Uterus (tissue), 4 donors: Measurements from ENCODE around the gene QRICH2. TPM values are rescaled to one million over a fixed set of nuclear protein-coding genes. Genes with fewer than 3 reads are reported as not detected.

Experiments
- DNase-seq, 2 donors: peaks; one replicate each; pipeline ENCODE4 v3.0.0-alpha.2; 2019 to 2020
- H3K27ac ChIP-seq, 2 donors: fragments of 200-600 bp; sonication (generic); 1 replicate in 1 of 2; 2 replicates in 1 of 2; pipeline ENCODE4 v1.5.1; 2016 to 2018
- H3K27me3 ChIP-seq, 2 donors: fragments of 200-600 bp; sonication (generic); one replicate each; pipeline ENCODE4 v1.5.1; 2018 to 2019; ENCODE audit warnings: control low read depth in 1 of 2
- H3K36me3 ChIP-seq, 2 donors: fragments of 200-600 bp; sonication (generic); one replicate each; pipeline ENCODE4 v1.5.1; 2019; ENCODE audit warnings: control low read depth in 1 of 2
- H3K4me1 ChIP-seq, 2 donors: fragments of 200-600 bp; sonication (generic); one replicate each; pipeline ENCODE4 v1.5.1; 2018 to 2019; ENCODE audit warnings: control low read depth in 1 of 2
- H3K4me3 ChIP-seq, 2 donors: fragments of 200-600 bp; sonication (generic); 1 replicate in 1 of 2; 2 replicates in 1 of 2; pipeline ENCODE4 v1.5.1; 2018 to 2019; ENCODE audit warnings: mild to moderate bottlenecking in 1 of 2
- H3K9me3 ChIP-seq, 2 donors: fragments of 200-600 bp; sonication (generic); one replicate each; pipeline ENCODE4 v1.5.1; 2019; ENCODE audit warnings: control low read depth in 1 of 2
- POLR2A ChIP-seq, 2 donors: fragments of 450-650 bp; IDR thresholded peaks; one replicate each; pipeline ENCODE4 v1.6.1; 2016; ENCODE audit warnings: antibody characterized with exemption in 2 of 2, mild to moderate bottlenecking in 1 of 2, moderate library complexity in 1 of 2
- intact Hi-C: fragments of 100-400 bp; cut with DNase I; formaldehyde crosslinking; loops from one replicate; pipeline ENCODE4 v1.15.1; 2023; ENCODE audit warnings: low total_unique reads
- total RNA-seq, 4 donors: library from RNA; depleted of rRNA in 3 of 4; stranded (reverse); fragments of >200 nt in 3 of 4; gene quantifications; one replicate each; pipeline versions ENCODE4 v1.1.0 to v1.2.4, GENCODE V29; 2014 to 2023
- TF ChIP-seq, protein P1 (sequence below), 4 experiments: fragments of 200-600 bp in 2 of 4; fragments of 450-650 bp in 2 of 4; sonication (generic) in 2 of 4; IDR thresholded peaks; one replicate each; pipeline ENCODE4 v1.5.1; 2016 to 2019; ENCODE audit warnings: antibody characterized with exemption in 4 of 4, mild to moderate bottlenecking in 2 of 4, moderate library complexity in 1 of 4
- donor health status: DM: yes; HTN: yes; CAD: no.

The QRICH2 gene
- total RNA-seq, 4 donors from 2014 or later, result under 0.01 to 7.2 (median 4.4) TPM

DNA sequence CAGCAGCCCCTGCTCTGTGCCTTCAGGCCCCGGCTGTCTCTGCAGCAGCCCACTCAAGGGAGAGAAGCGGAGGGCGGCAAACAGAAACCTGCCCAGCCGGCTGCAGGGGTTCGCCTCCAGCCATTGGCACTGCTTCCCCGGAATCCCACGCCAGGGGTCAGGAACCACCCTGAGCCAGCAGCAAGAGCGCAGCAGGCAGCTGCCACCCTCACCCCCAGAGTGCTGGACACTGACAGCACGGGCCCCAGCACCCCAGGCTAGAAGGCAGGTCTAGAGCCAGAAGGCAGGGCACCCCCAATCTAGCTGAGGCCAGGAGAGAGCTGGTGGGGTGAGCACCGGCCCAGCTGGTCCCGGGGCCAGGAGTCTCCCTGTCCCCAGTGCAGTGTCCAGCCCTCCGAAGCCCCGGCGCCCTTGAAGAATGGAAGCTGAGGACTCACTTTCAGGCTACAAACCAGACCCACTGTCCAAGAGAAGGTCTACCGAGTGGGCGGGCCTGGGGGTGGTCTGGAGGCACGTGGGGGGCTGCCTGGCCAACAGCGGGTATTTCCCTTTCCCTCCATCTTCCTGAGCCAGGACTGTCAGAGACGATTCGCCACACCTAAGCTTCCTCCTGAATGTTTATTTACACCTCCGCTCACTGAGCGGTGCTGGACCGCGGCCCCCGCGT, 34.5 kb downstream of the QRICH2 start:
- Histone ChIP-seq H3K4me1 (peaks cover 0 to 11% of the 10 kb centered on the region in 2 donors), H3K27ac (no peak overlapping the region), H3K4me3 (no peak overlapping the region), H3K36me3 (no peaks in the 10 kb centered on the region), H3K9me3 (no peaks in the 10 kb centered on the region), H3K27me3 (no peaks in the 10 kb centered on the region)
- intact Hi-C loops, result no loop called here
- TF ChIP-seq, protein P1, sequence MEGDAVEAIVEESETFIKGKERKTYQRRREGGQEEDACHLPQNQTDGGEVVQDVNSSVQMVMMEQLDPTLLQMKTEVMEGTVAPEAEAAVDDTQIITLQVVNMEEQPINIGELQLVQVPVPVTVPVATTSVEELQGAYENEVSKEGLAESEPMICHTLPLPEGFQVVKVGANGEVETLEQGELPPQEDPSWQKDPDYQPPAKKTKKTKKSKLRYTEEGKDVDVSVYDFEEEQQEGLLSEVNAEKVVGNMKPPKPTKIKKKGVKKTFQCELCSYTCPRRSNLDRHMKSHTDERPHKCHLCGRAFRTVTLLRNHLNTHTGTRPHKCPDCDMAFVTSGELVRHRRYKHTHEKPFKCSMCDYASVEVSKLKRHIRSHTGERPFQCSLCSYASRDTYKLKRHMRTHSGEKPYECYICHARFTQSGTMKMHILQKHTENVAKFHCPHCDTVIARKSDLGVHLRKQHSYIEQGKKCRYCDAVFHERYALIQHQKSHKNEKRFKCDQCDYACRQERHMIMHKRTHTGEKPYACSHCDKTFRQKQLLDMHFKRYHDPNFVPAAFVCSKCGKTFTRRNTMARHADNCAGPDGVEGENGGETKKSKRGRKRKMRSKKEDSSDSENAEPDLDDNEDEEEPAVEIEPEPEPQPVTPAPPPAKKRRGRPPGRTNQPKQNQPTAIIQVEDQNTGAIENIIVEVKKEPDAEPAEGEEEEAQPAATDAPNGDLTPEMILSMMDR (IDR thresholded peaks at IDR 0.05), result no peak
- TF ChIP-seq POLR2A (IDR thresholded peaks at IDR 0.05), result no peak
- no peak for DNase-seq

DNA sequence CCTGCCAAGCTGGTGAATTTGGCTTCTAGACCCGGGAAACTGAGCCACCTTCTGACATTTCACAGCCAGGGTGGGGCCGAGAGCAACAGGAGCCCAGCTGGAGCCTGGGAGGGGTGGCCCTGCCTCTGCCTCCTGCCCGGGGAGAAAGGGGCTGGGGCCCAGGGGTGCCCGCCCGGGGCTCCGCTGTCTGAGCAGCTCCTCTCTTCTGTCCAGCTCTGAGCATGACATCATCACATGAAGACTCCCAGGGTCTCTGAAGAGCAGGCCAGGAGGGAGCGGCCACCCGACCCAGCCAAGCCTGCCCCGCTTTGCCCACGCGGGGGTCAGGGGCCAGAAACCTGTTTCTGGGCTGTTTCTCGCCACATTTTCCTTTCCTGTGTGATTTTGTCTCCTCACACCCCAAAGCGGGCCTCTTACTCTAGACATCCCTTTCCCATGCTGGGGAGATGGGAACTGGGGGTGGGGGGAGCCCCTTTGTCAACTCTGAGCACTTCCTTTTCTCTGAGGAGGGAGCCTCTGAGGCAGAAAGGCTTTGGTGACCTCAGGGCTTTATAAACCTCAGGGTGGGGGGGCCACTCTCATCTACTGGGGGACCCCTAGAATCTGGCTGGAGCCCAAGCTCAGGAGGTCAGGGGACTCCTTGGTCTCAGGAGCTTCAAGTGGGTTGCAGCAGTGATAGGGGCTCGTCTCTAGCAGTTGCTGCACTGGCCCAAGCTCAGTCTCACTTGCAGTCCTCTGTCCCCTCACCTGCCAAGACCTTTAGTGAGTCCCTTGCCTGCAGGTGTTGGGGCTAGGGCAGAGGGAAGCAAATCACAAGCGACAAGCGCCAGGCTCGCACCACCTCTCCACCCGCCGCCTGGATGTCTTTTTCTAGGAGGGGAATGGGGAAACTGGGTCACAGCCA, 35.3 kb downstream of the QRICH2 start:
- H3K27ac ChIP-seq, result peak overlapping the region in 1 of 2 donors; percentile 12
- H3K27me3 ChIP-seq, result no peaks in the 10 kb centered on the region
- H3K36me3 ChIP-seq, result no peaks in the 10 kb centered on the region
- intact Hi-C loops, result no loop called here
- peak overlapping the region in 1 of 2 donors; percentile 34 for H3K4me3 ChIP-seq
- no peaks in the 10 kb centered on the region for H3K9me3 ChIP-seq
- H3K4me1 ChIP-seq, result peaks cover 0 to 15% of the 10 kb centered on the region in 2 donors
- TF ChIP-seq, protein P1 (IDR thresholded peaks at IDR 0.05), result no peak
- no peak for TF ChIP-seq POLR2A (IDR thresholded peaks at IDR 0.05)
- DNase-seq, result no peak

DNA sequence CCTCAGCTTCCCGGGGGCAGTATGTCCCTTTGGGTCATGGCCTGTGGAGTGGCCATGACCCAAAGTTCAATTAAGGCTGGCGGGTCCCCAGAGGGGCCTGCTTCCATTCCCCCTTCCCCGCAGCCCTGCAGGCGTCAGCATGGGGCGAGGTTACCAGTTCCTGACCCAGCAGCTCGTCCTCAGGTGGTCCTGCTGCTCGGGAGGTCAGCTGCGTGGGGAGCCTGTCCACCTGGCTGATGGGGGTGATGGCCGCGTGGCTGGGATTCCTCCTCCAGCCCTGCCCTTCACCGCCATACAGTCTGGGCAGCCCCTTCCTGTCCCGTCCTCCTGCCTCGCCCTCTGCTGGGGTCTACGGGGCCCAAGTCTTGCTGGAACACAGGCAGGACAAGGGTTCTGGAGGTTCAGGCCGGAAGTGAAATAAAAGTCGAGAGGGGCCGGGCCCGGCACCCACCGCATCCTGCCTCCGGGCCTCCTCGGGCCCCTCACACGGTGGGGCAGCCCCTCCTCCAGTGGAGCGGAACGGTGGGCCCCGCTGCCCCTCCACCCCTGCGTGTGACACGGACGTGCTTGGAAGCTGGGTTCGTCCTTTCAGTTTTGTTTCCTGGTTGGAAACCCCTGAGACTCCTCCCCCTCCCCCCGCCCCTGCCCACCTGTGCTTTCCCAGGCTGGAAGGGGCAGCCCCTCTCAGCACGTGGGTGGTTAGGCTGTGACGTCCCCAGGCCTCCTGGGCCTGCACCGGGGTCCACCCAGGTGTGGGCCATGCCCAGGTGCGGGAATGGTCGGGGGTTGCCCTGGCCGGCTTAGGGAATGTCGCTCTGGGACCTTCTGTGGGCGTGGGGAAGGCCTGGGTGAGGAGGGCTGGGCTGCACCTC, 36.2 kb downstream of the QRICH2 start:
- Histone ChIP-seq H3K27me3 (no peaks in the 10 kb centered on the region), H3K4me3 (peak overlapping the region; percentile 6 to 34), H3K4me1 (peaks cover 0 to 19% of the 10 kb centered on the region in 2 donors), H3K27ac (peak overlapping the region in 1 of 2 donors; percentile 12), H3K9me3 (no peaks in the 10 kb centered on the region), H3K36me3 (no peaks in the 10 kb centered on the region)
- no peak for DNase-seq
- intact Hi-C loops, result no loop called here
- TF ChIP-seq, protein P1 (IDR thresholded peaks at IDR 0.05), result no peak
- TF ChIP-seq POLR2A (IDR thresholded peaks at IDR 0.05), result no peak

DNA sequence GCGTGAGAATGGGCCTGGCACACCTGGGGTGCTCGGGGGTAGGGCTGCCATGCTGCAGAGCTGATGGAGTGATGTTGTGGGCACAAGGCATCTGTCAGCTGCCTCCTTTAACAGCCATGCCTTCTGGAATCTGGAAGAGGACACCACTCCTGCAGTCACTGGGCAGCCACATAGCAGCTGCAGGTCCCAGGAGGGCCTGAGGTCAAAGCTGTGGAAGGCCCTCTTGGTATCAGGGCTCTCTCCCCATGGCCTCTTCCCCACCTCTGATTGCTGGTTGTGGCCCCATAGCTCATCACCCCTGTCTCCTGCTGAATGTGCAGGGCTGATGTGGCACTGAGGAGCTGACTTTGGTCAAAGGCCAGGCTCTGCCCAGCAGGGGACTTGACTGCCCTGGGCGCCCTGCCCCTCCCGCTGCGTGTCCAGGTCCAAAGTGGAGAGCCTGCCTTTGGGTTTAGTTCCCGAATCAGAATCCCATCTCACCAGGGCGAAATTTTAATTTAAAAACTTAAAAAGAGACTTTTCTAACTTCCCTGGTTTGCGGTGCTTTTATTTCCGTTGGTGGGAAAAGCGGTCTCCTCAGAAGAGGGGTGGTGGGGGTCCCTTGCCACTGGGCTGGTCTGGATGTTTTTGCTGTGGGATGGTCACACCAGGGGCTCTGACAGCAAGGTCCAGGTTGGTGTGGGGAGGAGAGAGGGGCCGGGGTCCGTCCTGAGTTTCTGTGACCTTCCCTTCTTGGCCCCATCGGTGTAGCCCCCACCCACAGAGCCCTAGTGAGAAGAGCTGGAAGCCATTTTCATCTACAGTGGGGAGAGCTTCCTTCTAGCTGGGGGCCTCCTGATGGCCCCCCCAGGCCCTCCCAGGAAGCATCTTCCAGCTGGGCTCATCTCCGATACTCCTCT, 37.1 kb downstream of the QRICH2 start:
- Histone ChIP-seq H3K4me1 (peaks cover 0 to 22% of the 10 kb centered on the region in 2 donors), H3K27me3 (no peaks in the 10 kb centered on the region), H3K36me3 (no peaks in the 10 kb centered on the region), H3K9me3 (no peaks in the 10 kb centered on the region), H3K27ac (no peak overlapping the region), H3K4me3 (peak overlapping the region in 1 of 2 donors; percentile 34)
- intact Hi-C loops, result no loop called here
- TF ChIP-seq, protein P1 (IDR thresholded peaks at IDR 0.05), result no peak
- TF ChIP-seq POLR2A (IDR thresholded peaks at IDR 0.05), result no peak
- DNase-seq, result no peak
